DOHH2 (cell line): ENCODE results near the gene CCDC69.

Experiments
- EZH2phosphoT487 ChIP-seq: fragments of 200-600 bp; sonication (generic); IDR thresholded peaks from 2 replicates; pipeline ENCODE4 v1.6.1; 2017; ENCODE audit warnings: borderline replicate concordance, mild to moderate bottlenecking, antibody characterized with exemption, low read length, moderate library complexity, mixed read lengths
- TF ChIP-seq, protein P1 (sequence below): fragments of 200-600 bp; sonication (generic); IDR thresholded peaks from one replicate; pipeline ENCODE4 v1.5.1; 2014; ENCODE audit warnings: antibody characterized with exemption, mild to moderate bottlenecking, low read depth, low read length; ENCODE audit not compliant: poor library complexity, severe bottlenecking

DNA sequence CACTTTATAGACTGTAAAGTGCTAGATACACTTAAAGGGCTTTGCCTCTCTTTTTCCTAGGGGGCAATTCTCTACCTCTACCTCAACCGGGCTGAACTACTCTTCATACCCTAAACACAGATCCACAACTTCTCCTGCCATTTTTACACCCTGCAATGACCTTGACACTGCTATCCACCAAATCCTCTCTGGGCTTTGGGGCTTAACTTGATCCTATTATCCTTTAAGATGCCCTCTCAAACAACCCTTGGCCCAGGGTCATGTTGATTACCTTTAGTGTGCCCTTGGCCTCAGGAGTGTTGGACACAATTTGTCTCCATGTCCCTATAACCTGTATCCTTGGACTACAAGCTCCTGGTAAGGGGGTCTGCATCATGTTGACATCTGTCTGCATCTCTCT, 85.8 kb downstream of the CCDC69 start:
- TF ChIP-seq, protein P1, sequence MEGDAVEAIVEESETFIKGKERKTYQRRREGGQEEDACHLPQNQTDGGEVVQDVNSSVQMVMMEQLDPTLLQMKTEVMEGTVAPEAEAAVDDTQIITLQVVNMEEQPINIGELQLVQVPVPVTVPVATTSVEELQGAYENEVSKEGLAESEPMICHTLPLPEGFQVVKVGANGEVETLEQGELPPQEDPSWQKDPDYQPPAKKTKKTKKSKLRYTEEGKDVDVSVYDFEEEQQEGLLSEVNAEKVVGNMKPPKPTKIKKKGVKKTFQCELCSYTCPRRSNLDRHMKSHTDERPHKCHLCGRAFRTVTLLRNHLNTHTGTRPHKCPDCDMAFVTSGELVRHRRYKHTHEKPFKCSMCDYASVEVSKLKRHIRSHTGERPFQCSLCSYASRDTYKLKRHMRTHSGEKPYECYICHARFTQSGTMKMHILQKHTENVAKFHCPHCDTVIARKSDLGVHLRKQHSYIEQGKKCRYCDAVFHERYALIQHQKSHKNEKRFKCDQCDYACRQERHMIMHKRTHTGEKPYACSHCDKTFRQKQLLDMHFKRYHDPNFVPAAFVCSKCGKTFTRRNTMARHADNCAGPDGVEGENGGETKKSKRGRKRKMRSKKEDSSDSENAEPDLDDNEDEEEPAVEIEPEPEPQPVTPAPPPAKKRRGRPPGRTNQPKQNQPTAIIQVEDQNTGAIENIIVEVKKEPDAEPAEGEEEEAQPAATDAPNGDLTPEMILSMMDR = no peak
- no peak for TF ChIP-seq EZH2phosphoT487
